ENCODE results near the gene PDSS2. TPM values are rescaled to one million over a fixed set of nuclear protein-coding genes. Genes with fewer than 3 reads are reported as not detected.
"Not testable (repeated sequence)": the region's sequence is repeated elsewhere in the genome, so short reads cannot be mapped to it uniquely, and the experiment has no call there.

Gene PDSS2
- total RNA-seq, 1 donor from 2014 or later = 13.1 TPM

- intact Hi-C loops (cut with micrococcal nuclease) = no loop called here
Measured at GRCh38 chr6:107221519-107221918, 237.8 kb downstream of the PDSS2 start.

- intact Hi-C loops (cut with micrococcal nuclease) = no loop called here
Measured at GRCh38 chr6:107219851-107220250, 239.5 kb downstream of the PDSS2 start.

DNA sequence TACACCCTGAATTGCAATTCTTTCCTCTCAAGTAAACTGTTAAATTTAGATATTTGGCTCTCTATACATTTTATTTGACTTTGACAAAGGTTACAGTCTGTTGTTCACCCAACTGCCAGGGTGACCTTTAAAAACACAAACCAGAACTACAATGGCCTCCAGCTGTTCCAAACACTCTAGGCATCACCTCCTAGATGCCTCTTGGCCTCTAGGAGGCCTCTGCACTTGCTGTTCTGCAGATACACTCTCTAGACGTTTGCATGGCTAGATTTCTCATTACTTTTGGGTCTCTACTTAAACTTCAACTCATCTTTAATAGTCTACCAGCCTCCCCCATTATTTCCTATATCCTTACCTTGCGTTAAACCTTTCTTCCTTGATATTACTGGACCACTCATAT is 241.2 kb downstream of the PDSS2 start:
- intact Hi-C loops (cut with micrococcal nuclease) = no loop called here

DNA sequence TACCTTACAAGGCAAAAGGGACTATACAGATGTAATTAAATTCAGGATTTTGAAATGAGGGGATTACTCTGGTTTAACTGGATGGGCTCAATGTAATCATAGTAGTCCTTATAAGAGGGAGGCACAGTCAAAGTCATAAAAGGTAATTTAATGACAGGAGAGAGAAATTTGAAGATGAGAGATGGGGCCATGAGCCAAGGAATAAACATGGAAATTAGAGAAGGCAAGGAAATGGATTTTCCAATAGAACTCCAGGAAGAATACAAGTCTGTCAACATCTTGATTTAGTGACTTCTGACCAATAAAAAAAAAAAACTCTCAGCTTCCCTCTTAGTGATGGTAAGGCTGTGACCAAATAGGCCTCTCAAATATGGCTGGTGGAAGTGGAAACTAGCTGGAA is 242.1 kb downstream of the PDSS2 start:
- intact Hi-C loops (cut with micrococcal nuclease) = no loop called here

DNA sequence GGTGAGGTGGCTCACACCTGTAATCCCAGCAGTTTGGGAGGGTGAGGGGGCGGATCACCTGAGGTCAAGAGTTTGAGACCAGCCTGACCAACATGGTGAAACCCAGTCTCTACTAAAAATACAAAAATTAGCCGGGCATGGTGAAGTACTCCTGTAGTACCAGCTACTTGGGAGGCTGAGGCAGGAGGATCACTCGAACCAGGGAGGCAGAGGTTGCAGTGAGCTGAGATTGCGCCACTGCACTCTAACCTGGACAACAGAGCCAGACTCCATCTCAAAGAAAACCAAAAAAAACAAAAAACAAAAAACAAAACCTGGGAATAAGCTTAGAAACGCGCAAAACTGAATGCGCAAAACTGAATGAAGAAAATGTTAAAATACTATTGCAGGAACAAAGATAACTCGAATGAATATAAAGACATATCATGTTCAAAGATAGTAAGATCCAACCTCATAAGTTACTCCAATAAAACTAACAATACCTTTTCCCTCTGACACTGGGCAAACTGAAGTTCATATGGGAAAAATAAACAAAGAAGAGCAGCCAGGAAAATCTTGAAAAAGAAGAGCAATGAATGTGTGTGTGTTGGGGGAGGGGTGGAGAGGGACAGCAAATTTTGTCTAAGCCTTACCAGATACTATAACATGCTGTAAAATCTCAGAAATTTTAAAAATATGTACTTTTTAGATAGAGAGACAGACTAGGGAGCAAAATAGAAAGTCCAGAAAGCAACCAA is 243.0 kb downstream of the PDSS2 start:
- intact Hi-C loops (cut with micrococcal nuclease) = no loop called here

DNA sequence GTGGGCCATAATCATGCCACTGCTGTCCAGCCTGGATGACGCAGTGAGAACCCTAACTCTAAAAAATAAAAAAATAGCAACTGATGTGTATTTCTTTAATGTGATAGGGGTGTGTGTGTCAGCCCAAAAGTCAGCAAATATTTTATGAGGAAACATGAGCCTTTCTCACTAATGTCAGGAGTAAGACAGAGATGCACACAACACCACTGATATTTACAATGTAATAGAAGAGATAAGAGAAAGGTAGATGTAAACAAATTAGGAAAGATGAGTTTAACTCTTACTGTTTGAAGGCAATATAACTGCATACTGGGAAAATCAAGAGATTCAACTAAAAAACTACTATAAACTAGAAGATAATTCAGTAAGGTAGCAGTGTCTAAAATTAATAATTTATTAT is 244.0 kb downstream of the PDSS2 start:
- intact Hi-C loops (cut with micrococcal nuclease) = no loop called here

DNA sequence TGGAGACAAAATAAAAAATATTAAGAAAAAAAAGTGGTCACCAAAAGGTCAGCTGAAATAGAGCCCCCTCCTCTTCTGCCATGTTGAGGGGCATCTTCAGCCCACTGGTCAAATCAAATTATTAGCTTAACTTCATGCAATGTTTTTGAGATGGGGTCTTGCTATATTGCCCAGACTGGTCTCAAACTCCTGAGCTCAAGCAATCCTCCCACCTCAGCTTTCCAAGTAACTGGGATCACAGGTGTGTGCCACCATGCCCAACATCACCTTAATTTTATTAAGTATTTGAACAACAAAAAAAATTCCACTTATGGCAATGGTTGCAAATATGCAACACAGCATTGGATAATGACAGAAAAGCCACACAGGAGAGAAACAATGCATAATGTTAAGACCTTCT is 244.7 kb downstream of the PDSS2 start:
- intact Hi-C loops (cut with micrococcal nuclease) = no loop called here

DNA sequence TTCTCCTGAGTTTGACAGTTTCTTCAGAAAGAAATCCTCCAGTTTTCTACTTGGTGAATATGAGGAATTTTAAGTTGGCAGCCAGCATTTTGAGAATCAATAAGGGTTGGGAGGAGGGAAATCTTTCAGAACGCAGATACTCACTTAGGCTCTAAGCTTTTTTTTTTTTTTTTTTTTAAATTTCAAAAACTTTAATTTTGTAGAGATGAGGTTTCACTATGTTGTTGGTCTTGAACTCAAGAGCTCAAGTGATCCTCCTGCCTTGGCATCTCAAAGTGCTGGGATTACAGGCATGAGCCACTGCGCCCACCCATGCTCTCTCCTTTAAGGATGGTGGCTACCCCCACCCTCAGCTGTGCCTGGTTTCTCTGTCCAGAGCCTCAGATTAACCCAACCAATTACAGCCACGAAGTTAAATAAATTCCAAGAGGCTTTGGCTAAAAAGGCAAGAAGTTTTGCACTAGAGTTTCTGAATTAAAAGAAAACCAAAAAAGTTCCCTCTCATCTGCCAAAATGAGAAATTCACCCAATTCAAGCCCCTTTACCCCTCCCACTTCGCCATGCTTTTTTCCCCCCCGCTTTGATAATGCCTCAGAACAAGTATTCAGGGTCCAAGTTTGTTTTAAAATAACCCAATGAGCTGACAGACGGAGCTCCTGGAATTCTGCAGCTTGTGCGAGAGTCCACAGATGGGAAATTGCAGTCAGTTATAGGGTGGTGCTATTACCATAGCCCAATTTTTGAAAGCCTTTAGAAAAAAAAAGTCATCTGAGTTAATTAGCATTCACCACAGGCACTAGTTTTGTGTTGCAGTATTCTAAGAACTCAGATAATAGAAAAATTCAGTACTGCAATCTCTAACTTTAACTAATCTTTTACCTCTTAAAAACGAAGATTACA is 249.7 kb downstream of the PDSS2 start:
- intact Hi-C loops (cut with micrococcal nuclease) = no loop called here

GRCh38 chr6:107207251-107207873 is 252.0 kb downstream of the PDSS2 start:
- intact Hi-C loops (cut with micrococcal nuclease) = no loop called here

- intact Hi-C loops (cut with micrococcal nuclease) = no loop called here
Measured at GRCh38 chr6:107205058-107205998, 254.0 kb downstream of the PDSS2 start.

- intact Hi-C loops (cut with micrococcal nuclease) = no loop called here
Measured at GRCh38 chr6:107202876-107203468, 256.4 kb downstream of the PDSS2 start.

DNA sequence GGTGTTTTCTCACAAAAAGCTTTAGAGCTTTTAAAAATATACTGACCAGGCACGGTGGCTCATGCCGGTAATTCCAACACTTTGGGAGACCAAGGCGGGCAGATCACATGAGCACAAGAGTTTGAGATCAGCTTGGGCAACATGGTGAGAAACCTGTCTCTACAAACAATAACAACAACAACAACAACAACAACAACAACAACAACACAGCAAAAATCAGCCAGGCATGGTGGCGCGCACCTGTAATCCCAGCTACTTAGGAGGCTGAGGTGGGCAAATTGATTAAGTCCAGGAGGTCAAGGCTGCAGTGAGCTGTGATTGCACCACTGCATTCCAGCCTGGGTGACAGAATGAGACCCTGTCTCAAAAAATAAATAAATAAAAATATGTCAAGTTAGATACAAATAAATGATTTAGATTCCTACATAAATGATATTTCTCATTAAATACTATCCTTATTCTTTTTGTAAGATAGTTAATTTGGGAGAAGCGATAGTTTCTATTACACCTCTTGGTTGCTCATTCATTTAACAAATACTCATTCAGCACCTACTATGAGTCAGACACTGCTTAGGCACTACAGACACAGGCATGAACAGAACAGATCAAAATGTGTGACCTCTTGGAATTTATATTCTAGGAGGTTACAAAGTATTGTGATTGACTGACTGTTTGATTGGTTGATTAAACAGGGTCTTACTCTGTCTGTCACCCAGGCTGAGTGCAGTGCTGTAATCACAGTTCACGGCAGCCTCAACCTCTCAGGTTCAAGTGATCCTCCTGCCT is 260.5 kb downstream of the PDSS2 start:
- intact Hi-C loops (cut with micrococcal nuclease) = no loop called here

GRCh38 chr6:107196152-107196551 is 263.2 kb downstream of the PDSS2 start:
- intact Hi-C loops (cut with micrococcal nuclease) = no loop called here

GRCh38 chr6:107194723-107195122 is 264.6 kb downstream of the PDSS2 start:
- intact Hi-C loops (cut with micrococcal nuclease) = not testable (repeated sequence)

DNA sequence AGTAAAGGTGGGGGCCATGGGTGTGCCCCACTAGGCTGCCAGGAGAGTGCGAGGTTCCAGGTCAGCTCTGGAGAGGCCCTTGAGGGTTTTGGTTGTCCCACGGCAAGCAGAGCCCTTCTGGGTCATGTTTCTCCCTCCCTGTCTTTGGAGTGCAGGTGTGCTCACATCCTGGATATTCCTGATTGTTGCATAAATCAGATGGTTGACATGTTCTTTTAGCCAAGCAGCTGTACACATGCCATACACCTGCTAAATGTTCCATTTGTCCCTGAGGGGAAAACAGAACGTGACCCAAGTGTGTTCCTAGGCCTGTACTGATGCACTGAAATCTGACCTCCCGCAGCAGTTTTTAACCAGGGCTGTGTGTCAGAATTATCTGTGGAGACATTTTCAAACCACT is 266.5 kb downstream of the PDSS2 start:
- intact Hi-C loops (cut with micrococcal nuclease) = no loop called here

- intact Hi-C loops (cut with micrococcal nuclease) = no loop called here
Measured at GRCh38 chr6:107187630-107188029, 271.7 kb downstream of the PDSS2 start.

GRCh38 chr6:107186047-107186446 is 273.3 kb downstream of the PDSS2 start:
- intact Hi-C loops (cut with micrococcal nuclease) = no loop called here

DNA sequence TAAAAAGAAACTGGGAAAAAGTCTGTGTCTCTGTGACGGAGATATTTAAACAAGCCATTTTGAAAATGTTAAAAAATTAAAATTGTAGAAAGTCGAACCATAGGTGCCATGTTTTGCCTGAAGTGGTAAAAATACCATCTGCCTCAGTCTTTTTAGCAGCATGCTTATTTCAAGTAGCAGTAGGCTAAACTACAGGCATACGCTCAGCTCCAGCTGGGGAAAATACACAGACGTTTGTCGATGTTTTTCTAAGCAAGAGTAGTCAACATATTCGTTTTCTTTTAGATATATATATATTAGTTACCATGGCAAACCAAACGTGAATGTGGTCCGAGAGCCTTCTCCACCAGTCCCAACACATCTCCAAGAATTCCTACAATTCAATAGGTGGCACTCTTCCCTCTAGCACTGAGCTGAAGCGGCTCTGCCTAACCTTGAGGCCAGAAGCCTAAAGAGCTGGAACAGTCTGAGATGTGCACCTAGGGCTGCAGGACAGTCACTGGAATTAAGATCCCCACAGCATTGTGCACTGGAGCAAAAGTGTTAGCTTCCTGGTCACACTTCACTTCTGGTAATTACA is 273.9 kb downstream of the PDSS2 start:
- intact Hi-C loops (cut with micrococcal nuclease) = no loop called here

DNA sequence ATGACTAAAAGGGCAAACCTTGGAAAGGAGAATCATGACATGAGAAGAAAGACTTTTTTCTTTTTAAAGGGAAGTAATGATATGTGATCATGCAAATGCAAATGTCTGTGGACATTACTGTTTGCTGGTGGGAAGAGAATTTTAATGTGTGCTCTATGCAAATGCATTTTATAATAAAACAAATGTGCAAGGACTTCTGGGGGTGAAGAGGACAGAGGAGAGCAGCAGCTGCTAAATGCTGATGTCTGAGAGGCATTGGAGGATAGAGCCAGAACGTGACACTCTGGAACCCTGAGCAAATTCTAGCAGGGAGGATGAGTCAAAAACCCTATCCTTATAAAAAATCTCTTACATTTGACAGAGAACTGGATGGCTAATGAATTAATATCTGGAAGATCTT is 274.9 kb downstream of the PDSS2 start:
- intact Hi-C loops (cut with micrococcal nuclease) = no loop called here

All from T-helper 2 cell treated with Interferon-gamma antibody and Interleukin-4, amounts not matched to agents 100 ng/mL and 5 ng/mL, for 36 hours (primary cell).